HG02571 (cell line): Measurements from ENCODE around the gene SBNO2.

Experiments used
- ATAC-seq: cut with Tn5 transposase; IDR thresholded peaks from one replicate; pipeline ENCODE4 v1.9.1; 2021; ENCODE audit warnings: mild to moderate bottlenecking, moderate library complexity; ENCODE audit not compliant: unreplicated experiment

Gene SBNO2, protein sequence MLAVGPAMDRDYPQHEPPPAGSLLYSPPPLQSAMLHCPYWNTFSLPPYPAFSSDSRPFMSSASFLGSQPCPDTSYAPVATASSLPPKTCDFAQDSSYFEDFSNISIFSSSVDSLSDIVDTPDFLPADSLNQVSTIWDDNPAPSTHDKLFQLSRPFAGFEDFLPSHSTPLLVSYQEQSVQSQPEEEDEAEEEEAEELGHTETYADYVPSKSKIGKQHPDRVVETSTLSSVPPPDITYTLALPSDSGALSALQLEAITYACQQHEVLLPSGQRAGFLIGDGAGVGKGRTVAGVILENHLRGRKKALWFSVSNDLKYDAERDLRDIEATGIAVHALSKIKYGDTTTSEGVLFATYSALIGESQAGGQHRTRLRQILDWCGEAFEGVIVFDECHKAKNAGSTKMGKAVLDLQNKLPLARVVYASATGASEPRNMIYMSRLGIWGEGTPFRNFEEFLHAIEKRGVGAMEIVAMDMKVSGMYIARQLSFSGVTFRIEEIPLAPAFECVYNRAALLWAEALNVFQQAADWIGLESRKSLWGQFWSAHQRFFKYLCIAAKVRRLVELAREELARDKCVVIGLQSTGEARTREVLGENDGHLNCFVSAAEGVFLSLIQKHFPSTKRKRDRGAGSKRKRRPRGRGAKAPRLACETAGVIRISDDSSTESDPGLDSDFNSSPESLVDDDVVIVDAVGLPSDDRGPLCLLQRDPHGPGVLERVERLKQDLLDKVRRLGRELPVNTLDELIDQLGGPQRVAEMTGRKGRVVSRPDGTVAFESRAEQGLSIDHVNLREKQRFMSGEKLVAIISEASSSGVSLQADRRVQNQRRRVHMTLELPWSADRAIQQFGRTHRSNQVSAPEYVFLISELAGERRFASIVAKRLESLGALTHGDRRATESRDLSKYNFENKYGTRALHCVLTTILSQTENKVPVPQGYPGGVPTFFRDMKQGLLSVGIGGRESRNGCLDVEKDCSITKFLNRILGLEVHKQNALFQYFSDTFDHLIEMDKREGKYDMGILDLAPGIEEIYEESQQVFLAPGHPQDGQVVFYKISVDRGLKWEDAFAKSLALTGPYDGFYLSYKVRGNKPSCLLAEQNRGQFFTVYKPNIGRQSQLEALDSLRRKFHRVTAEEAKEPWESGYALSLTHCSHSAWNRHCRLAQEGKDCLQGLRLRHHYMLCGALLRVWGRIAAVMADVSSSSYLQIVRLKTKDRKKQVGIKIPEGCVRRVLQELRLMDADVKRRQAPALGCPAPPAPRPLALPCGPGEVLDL (N-terminal part only)

DNA sequence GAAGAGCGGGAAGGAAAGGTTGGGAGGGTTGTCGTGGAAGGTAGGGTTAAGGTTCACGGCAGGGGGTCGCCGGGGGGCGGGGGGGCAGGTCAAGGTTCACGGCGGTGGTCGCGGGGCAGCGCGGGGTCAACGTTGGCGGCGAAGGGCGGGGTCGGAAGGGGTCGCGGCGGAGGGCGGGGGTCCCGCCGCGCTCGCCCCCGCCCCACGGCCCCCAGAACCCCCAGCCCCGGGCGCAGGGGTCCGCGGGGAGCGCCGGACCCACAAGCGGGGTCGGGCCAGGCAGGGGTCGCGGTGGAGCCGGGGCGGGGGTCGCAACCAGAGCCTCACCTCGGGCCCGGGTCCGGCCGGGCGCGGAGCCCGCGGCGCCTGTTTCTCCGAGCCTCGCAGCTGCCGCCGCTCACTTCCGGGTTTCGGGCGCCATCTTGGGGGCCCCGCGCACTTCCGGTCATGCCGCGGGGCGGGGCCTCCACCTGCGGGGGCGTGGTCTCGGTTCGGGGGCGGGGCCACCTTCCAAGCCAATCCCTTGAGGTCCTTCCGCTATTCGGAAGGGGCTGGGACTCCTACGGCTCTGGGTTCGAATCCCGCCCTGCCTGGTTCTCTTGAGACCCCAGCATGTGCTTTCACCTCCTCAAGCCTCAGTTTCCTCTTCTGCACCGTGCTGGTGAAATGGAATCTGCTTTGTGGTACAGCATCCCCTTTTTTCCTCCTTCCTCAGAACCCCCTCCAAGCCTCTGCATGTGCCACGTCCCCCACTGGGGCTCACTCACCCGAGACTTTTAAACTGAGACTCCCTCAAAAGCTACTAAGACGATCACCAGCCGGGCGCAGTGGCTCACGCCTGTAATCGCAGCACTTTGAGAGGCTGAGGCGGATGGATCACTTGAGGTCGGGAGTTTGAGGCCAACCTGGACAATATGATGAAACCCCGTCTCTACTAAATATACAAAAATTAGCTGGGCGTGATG lies at the start of gene SBNO2:
SBNO2 (minus strand) TSS at position 424 of the 965 bp plus-strand sequence. CDS start 19,992 bp downstream, outside the sequence.
- ATAC-seq: peak; percentile 64

DNA sequence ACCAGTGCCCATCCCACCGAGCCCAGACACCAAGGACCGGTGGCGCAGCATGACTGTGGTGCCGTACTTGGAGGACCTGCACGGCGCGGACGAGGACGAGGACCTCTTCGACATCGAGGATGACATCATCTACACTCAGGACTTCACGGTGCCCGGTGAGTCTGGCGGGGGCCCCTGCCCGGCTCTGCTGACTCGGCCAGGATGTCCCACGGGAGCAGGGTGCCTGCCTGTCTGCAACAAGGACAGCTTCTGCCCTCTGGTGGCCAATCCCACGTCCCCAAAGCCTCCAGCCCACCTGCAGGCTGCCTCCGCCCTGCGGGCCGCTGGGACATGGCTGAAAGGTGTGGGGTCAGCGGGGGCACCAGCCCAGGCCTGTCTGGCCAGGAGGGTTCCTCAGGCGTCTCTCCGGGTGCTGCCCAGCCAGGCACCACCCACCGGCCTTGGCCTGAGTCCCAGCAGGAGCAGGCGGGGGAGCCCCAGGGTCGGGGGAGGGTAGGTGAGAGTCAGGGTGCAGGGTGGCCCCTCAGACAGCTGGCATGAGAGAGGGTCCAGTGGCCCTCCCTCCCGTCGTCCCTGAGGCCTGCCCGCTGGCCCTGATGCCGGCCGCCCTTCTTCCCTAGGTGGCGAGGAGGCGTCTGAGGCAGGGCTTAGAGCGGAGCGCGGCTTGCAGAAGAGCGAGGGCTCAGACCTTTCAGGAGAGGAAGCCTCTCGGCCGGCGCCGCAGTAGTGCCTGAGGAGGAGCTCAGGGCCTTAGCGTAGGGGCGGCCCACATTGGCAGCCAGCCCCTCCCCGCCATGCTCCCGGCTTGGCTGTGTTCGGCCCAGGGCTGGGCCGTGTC lies 49.2 kb upstream of the SBNO2 start:
- ATAC-seq: no peak

DNA sequence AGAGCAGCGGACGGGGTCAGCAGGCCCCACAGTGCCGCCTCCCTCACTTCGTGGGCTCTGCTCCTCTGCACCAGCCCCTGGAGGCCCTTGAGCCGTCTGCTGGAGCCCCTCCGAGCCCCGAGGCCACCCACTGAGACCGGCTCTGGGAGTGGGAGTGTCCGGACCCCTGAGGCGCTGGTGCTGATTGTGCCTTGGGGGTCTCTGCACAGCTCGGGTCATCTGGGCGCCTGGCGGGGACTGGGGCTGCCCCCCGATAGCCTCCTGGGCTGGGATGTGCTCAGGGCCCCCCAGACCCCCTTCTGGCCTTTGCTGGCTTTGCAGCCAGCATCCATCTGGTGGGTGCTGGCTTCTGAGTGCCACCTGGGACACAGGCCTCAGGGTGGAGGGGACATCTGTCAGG lies 48.3 kb upstream of the SBNO2 start:
- no peak for ATAC-seq

DNA sequence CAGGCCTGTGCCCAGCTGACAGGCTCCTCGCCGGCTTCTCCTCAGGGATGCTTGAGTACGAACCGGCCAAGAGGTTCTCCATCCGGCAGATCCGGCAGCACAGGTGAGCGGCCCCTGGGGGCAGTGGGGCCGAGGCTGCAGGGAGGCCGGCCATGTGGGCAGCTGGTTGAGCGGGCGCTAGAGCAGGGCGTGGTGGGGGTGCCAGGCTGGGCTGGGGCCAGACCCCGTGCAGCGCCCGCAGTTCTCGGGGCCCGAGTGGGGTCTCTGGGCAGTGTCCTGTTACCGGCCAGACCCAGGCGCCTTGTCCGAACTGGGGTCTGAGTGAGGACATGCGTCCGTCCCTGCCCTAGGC lies 47.8 kb upstream of the SBNO2 start:
- ATAC-seq: no peak

DNA sequence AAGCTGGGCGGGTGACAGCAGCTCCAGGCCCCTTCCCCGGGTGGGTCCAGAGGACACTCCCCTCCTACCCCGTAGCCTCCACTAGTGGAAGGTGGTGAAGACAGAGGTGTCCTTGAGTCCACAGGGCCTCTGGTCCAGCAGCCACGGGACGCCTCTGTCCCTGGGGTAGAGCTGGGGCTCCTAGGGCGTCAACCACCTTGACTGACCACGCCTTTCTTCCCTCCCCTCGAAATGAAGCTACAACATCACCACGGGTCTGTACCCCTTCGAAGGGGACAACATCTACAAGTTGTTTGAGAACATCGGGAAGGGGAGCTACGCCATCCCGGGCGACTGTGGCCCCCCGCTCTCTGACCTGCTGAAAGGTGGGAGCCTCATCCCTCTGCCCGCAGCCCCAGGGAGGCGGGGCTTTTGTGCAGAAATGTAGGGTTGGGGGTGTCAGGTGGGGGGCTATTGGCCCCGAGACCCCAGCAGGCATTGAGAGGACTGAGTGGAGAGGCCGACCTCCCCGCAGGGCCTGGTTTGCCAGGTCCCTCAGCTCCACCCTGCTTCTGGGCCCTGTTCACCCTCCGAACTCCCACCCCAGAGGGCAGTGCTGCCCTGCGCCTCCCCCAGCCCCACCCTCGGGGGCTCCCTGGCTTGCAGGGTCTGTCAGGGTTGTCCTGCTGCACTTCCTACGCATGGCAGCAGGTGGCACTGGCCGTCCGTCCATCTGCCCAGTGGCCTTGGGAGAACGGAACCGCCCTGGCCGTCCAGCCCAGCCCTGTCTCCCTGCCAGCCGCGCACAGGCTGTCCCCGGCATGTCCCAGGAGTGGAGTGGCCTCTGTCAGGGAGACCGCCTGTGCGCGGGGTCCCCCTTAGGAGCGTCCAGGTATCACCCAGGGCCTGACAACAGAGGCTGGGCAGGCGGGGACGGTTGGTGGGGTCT lies 47.2 kb upstream of the SBNO2 start:
- ATAC-seq: no peak

DNA sequence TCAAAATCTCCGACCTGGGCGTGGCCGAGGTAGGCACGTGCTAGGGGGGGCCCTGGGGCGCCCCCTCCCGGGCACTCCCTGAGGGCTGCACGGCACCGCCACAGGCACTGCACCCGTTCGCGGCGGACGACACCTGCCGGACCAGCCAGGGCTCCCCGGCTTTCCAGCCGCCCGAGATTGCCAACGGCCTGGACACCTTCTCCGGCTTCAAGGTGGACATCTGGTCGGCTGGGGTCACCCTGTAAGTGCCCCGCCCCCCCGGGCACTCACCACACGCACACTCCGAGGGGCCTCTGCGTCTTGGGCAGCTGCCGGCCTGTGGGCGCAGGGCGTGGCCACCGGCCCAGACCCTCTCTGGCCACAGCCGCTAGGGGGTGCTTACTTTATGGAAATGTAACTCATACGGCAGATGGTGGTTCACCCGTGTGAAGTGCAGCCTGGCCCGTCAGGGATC lies 46.4 kb upstream of the SBNO2 start:
- no peak for ATAC-seq

DNA sequence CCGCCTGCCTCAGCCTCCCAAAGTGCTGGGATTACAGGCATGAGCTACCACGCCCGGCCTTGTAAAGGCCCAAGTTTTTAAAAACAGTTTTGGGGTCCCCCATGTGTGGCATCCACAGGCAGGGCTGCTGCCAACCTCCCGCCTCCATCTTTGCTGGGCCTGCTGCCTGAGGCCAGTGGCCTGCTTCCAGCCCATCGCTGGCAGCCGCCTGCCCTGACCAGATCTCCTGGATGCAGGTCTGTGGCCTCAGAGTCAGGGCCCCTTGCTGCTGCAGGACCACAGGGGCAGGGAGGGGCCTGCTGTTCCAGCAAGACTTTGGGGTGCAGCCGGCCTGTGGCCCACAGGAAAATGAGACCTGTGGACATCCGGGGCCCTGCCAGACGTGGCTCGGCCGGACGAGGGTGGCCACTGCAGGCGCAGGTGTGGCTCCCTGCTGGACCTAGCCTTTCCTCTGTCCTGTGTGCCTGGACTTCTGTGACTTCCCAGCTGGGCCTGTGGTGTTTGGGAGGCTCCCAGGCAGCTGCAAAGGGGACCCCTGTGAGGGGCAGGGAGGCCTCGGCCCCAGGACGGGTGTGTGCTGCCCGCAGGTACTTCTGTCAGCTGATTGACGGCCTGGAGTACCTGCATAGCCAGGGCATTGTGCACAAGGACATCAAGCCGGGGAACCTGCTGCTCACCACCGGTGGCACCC lies 45.9 kb upstream of the SBNO2 start:
- ATAC-seq: no peak

DNA sequence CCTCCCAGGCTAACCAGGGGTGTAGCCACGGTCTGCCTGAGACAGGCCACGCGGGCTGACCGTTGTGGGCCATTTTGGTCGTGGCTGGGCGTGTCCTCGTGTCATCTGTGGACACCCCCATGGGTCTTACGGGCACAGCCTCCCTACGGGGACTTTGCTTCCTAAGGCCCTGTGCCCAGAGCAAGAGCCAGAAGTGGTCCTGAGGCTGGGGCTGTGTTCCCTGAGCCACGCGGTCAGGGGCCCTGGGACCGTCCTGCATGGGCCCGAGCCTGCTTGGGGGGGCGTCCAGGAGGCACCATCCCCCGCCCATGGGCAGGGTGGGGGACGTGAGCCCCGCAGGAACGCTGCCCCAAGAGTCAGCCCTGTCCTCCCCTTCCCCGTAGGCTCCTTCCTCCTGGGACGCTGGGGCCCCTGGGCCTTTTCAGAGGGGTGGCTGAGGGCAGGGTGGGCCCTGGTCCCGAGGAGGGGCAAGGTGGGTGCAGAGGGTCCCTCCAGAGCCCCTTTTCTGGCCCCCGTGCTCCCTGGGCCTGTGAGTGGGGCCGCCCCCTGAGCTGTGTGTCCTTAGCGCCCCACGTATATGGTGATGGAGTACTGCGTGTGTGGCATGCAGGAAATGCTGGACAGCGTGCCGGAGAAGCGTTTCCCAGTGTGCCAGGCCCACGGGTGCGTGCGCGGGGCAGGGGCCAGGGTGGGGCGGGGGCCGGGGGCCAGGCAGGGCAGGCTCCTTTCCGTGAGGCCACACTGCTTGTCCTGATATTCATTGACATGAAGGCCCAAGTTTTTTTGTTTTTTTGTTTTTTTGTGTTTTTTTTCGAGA lies 44.9 kb upstream of the SBNO2 start:
- ATAC-seq: no peak

DNA sequence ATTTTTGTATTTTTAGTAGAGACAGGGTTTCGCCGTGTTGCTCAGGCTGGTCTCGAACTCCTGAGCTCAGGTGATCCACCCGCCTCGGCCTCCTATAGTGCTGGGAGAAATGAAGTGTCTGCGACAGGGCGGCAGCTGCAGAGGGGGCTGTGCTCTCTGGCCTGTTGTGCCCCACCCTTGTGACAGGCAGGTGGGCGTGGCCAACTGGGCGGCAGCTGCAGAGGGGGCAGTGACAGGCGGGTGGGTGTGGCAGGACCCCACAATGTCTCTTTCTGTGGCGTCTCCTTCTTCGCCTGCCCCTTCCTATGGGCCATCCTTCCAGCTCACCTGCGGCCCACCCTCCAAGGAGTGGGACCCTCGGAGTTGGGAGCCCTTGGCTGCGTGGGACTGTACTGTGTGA lies 43.3 kb upstream of the SBNO2 start:
- no peak for ATAC-seq

DNA sequence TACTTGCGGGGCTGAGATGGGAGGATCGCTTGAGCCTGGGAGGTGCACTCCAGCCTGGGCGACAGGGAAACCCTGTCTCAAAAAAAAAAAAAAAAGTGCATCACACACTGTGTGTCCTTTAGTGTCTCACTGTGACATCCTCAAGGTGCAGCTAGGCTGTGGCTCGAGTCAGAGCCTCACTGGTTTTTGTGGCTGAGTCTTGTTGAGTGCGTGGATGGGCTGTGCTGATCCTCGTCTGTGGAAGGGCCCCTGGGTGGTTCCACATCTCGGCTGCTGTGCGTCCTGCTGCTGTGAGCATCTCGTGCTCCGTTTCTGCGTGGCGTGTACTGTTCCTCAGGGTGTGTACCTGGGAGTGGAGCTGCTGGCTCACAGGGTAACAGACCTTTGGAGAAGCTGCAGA lies 42.7 kb upstream of the SBNO2 start:
- ATAC-seq: no peak

DNA sequence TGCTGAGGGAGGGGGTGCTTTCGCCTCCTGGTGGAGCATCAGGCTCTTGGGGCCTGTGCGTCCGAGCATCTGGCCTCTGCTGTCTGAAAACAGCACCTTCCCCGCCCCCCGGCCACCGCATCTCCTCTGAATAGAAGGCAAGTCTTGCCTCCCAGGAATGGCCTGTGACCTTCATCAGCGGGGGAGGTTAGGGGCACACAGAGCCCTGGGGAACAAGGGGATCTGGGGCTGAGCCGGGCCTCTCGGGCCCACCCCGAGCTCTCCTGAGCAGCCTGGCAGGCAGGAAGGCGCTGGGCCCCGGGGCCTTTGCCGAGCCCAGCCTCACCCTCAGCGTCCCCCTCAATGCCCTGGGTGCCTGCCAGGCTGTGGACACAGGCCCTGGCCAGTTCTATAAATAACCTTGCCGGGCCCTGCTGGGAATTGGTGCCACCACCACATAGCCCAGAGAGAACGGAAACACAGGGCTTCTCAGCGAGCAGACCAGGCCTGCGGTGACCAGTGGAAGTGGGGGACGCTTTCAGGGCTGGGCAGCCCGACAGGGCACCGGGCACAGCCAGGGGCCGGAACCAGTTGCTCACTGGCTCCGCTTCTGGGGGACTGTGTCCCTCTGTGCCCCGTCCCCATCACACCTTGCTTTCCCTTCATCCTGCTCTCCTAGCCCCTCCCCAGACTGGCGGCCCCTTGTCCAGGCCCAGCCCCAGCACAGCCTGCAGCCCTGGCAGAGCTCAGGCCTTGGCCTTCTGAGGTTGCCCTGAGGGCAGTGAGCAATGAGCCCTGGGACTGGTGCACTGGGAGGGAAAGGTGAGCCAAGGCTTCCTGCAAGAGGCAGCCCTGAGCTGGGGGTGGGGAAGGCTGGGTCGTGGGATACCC lies 41.0 kb upstream of the SBNO2 start:
- ATAC-seq: no peak

DNA sequence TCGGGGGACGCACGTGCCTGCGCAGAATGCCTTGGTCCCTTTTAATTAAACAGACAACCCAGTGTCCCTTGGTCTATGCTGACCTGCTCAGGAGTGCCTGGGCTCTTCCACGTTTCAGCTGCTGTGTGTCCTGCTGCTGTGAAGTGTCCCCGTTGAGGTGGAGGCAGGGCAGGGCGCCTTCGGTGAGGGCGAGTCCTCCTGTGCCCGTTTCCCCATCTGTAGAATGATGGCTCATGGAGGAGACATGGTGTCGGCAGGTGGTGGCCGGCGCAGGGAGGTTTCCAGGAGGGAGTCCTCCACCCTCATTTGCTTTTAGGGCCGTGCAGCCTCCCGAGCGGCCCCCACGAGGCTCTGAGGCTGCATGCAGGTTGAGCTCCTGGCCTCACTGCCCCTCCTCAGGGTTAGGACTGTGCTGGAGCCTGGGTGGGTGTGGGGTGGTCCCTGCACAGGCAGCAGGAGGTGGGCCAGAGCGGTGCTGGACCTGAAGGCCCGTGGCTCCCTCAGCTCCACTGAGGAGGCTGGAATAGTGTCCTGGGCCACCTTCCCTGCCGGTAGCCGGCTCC lies 40.3 kb upstream of the SBNO2 start:
- ATAC-seq: no peak

DNA sequence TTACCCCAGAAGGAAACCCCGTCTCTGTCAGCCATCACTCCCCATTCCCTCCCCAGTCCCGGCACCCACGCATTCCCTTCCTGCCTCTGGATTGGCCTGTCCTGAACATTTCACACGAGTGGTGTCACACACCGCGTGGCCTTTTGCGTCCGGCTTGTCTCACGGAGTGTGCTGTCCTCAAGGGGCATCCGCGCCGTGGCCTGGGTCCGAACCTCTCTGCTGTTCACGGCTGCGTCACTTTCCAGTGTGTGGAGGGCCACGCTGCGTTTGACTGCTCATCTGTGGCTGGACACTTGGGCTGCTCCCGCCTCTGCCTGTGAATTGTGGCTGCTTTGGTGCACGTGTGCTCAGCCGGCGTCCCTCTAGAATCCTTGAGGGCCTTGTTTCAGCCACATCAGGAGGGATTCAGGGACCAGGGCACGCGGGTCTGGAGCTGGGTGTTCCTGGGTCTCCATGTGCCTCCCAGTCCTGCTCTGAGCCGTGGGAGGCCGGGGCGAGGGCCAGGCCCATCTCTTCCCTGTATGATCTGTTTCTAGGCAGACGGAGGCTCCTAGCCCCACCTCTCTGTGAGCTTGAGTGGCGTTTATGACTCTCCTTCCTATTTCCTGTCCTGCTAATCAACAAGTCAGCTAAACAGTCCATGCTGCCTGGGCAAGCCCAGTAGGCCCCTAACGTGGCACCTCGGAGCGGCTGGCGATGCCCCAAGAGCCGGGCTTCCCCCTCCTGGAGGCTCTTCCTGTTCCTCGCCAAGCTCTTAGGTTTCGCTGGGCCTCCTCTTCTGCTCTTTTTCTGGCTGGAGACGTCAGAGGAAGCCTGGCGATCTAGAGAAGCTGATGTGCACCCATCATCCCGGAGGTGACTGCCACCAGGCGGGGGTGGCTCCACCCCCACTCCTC lies 39.6 kb upstream of the SBNO2 start:
- ATAC-seq: no peak

DNA sequence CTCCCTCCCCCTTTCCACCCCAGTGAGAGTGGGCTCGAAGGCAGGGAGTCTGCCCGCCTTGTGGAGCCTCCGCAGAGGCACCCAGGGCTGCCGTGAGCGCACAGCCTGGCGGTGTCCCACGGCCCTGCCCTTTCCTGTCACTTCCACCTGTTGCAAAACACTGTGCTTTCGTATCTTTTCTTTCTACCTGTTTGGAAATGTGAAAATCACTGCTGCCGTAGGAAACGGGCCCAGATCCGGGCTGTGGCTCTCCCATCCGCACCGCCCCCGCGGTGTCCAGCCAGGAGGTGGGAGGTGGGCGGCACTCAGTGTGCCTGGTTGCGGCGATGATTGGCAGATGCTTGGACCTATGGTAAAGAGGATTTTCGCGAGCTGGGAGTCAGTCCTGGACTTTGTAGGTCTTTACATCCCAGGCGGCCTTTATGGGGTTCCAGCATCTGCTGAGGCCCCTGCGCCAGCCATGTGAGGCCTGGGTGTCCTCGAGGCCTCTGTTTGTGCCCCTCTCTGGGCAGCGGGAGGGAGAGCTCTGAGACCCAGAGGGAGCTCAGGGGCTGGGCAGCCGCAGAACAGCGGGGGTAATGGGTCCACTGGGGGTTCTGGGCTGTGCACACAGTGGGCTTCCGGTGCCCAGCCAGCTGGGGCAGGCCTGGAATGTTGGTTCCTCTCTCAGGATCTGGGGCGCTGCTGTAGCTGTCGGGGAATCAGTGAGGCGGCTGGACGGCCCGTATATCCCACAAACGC lies 37.6 kb upstream of the SBNO2 start:
- ATAC-seq: no peak
